HG03175 (cell line): ENCODE data around the gene TEAD1.

ENCODE experiments used
- ATAC-seq: cut with Tn5 transposase; IDR thresholded peaks from one replicate; pipeline ENCODE4 v1.9.1; 2021; ENCODE audit warnings: mild to moderate bottlenecking, moderate library complexity; ENCODE audit not compliant: unreplicated experiment

The TEAD1 gene

DNA sequence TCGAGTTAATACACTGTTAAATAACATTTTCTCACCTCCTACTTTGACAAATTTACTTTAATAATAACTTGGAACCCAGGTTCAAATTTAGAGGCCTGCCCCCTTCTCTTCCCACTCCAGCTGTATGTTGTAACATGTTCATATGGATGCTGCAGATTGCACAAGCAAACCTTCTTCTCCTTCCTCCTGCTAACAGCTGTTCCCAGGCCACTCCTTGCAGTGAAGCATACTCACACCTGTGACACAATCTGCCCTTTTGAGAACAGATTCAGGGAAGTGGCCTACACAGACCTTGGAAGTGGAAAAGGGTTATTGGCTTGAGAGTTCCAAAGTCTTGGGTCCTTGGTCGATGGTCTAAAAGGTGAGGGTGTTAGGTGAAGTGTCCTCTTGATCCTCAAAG lies 131.9 kb downstream of the TEAD1 start:
- no peak for ATAC-seq

GRCh38 chr11:12807621-12808020 lies 133.4 kb downstream of the TEAD1 start:
- no peak for ATAC-seq

- no peak for ATAC-seq
These were observed 134.3 kb downstream of the TEAD1 start for GRCh38 chr11:12808519-12808918.

DNA sequence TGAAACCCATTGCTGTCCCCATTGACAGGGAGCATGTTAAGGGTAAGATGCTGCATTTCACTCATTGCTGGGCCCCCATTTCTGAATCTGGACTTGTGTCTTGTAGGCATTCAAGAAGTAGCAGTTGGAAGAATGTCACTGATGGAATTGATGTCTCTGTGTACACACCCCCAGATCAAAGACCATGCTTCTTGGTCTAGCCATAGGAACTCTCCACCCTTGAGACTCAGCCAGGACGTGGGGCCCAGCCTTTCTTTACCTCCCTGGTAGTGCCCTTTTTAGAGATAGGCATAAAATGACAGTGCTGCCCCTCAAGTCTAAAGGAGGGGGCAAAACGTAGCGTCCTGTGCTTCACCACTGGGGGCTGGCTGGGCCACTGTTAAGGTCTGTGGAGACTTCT lies 135.1 kb downstream of the TEAD1 start:
- ATAC-seq = no peak

GRCh38 chr11:12809864-12810567 lies 135.8 kb downstream of the TEAD1 start:
- no peak for ATAC-seq

DNA sequence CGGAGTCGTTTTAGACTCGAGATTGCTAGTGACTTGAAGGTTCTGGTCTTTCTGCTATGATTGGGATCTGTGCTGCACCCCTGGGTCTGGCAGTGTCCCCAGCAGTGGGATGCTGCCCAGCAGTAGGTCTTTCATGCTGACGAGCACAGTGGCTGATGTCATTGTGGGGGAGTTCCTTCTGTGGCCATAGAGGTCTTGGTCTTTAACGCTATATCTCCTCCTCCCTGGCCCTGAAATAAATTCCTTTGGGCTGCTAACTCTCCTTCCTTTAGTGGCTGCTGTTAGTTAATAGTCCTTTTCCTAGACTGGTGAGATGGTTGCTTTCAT lies 136.3 kb downstream of the TEAD1 start:
- no peak for ATAC-seq

GRCh38 chr11:12811861-12812260 lies 137.6 kb downstream of the TEAD1 start:
- no peak for ATAC-seq

- ATAC-seq = no peak
These were observed 138.6 kb downstream of the TEAD1 start for GRCh38 chr11:12812849-12813248.

- no peak for ATAC-seq
These were observed 139.4 kb downstream of the TEAD1 start for GRCh38 chr11:12813371-12814225.

DNA sequence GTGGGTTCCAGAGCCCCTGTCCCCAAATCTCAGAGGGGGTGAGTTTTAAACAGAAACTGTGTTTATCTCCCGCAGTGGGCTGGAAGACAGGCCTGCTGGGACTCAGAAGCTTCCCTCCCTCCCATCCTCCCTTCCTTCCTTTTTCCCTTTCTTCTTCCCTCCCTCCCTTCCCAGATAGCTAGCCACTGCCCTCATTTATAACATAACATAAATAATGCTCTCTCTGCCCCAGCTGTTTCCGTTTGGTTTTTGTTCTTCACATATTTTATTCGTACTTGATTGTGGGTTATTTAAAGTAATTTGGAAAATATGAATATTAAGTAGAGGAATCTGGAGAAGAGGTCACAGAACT lies 140.9 kb downstream of the TEAD1 start:
- no peak for ATAC-seq

DNA sequence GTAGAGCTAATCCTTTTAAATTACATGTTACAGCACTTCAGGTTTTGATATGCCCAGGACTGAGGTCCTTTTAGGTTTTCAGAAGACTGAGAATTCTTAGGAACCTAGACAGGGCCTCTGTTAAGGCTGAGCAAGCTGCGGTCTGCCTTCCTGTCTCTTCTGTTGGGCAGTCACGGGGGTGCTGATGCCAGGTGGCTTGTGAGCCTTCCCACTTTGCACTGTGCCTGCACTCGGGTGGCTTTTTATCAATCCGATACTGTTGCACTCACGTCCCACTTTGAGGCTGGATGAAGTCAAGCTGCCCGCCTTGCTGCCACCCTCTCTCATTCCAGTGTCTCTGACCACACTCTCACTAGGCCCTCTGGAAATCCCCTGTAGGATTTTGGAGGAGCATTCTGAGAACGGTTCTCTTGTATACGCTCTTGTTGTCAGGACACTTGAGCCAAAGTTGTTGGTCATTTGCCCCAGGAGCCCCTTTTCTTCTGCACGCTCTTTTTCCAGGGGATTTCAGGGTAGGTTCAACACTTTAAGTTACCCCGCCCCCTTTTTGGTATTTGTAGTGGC lies 141.8 kb downstream of the TEAD1 start:
- no peak for ATAC-seq

DNA sequence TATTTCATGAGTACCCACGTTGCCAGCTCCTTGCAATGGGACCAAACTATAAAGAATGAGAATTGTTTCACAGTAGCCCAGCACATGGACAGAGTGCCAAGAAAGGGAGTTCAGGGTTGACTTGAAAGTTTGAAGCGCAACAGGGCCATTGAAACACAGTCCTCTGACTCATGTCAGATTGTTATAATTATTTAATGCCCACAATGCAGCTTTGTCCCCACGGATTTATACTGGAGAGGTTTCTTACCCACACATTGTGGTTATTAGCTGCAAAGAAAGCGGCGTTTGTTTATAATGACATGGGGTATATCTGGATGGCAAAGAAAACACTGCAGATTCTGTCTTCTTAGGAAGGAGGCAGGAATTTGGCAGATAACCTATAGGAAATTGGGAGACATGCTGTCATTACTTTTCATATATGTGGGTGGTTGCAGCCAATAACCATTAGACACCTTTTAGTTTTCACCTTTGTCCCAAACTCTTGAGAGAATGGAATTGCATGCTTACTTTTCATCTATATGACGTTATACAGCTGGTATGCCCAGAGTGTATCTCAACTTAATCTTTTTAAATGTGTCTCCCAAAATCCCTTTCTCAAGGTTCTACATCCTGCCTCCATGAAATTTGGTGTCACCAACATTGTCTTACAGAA lies 143.6 kb downstream of the TEAD1 start:
- ATAC-seq = no peak

DNA sequence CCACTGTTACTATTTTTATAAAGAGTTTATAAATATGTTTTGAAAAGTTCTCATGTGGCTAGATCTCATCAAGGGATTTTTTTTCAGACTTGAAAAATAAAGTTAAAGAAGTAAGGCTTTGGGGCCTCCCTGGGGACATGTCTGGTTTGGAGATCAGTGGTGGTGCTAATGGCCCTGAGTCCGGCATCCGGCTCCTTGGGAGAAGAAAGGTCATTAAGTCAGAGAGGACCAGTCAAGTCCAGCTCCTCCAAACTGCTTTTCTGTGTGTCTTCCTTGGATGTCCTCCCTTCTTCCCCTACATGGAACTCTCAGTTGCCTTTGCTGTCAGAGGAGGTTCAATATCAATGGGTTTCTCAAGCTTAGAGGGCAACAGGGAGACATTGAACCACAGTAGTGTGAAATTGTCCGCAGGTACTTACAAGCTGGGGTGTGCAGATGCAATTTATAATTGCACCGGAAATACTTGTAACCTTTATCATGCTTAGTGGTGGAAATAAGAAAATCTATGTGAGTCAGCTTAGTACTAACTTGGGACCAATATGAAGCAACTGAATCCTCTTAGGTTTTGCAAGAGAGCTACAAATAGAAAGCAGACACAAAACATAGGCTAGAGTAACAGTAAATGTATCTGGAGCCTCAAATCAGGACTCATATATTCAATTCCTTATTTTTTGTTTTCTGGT lies 144.3 kb downstream of the TEAD1 start:
- ATAC-seq = no peak

DNA sequence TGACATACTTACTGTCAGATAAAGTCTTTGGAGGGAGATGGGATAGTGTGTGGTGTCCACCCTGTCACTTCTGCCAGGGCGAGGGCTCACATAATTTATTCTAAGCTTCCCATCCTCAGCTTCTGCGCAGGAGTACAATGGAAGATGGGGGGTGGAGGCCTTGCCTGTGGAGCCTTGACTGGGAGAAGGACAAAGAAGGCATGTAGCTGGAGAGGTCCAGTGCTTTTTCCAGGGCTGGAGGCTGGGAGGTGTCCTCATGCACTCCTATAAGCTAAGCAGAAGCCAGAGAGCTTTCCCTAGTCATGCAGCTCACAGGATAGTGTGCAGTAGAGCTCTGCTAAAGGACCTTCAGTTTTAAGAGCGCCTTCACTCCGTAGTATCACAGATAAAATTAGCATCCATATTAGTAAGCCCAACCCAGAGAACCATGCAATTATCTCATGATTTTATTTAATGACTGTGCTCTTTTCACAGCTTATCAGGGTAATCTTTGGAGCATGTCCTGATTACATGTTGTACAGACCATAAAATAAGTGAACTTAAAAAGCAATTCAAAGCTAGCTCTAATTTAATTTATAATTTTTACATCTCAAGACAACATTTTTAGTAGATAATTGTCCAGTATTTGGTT lies 148.3 kb downstream of the TEAD1 start:
- no peak for ATAC-seq

DNA sequence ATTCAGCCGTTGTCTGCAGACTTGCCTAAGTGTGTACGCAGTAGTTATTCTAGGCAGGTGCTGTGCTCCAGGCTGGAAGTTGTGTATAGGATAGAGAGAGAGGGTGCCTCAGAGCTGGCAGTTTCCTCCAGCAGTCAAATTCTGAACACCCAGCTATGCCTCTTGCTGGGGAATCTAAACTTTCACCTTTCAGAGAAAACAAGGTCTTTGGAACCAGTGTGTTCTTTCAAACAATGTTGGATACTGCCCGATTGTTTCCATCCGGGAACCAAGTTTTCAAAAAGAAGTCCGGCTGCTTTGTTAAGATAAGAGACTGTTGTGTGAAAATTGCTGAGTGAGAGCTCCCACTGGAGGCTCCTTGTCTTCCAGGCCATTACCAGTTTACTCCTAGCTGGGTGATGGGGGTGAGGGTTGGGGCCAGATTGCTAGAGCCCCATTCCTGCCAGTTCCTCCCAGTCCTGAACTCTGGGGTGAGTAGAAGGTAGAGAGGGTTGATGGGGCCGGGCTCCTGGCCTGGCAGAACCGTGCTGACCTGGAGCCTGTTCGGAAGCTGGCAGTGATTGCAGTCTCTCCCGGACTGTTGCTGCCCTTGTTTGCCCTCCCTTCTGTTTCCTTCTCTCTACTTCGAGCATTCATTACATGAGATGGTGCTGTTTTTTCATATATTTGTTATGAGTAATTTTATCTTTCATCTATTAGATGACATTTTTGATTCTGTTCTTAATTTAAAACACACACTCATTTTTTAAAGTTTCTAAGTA lies 150.2 kb downstream of the TEAD1 start:
- ATAC-seq = no peak

DNA sequence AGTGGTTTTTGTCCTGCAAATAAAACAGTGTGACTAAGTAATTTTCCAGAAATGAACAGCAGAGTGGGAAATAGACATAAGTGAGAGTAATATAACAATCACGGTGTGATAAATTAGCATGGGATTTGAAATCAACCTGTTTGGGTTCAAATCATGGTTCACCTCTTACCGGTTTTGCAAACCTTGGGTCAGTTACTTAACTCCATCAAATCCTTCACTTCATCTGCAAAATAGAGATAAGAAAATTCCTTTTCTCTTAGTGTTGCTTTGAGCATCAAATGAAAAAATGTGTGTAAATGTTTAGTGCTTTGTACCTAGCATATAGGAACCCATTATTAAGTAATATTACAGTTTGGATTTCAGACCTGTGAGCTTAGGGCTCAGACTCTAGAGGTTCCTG lies 152.2 kb downstream of the TEAD1 start:
- ATAC-seq = no peak

DNA sequence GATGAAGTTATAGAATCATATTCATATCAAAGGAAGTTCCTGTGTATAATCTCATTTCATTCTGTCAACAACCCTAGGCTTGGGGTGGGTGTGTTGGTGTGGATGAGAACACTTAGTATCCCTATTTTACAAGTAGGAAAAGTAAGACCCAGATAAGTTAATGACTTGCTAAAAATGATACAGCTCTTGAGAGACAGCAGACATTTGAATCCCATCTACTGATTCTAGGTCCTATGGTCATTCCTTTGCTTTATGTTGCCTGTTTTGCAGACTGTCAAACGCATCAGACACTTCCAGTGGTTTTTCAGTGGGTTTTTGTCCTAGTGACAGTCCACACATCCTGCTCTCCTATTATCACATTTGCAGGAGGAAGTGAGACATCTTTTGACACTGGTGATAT lies 153.1 kb downstream of the TEAD1 start:
- no peak for ATAC-seq

DNA sequence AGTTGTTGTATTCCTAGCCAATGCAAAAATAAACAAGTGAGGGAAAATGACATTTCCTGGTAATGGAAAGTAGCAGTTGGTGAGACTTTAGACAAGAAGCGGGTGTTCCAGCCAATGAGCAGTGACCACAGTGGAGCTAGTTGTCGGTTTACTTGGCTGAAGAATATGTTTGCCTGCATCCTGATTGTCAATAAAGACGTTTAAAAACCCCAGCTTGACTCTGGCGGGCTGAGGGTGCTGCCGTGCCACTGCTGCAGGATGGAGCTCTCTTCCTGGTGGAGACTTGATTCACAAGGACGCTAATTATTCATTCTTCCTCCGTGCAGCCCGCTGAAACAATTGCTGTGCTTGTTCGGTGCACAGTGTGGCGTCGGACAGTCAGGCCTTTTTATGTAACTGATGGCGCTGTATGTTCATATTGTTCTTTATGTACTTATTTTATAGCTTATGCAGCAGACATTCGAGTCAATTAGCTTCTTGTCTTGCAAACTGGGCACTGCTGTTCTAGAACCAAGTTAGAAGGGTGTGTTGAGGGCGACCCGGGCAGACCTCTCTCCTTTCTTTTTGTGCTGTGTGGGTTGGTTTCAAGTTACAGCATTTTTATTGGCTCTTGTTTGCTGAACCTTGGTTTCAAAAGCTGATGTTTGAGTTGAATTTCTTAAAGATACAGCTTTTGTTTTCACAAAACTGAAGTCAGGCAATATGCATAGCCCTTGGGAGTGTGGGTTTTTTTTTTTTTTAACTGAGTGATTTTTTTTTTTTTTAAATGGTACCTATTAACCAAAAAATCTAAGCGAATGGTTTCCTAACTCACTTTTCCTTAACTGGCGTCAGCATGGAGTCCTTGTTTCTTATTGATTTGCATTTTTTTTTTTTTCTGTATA lies 153.9 kb downstream of the TEAD1 start:
- ATAC-seq = no peak

- ATAC-seq = no peak
These were observed 154.9 kb downstream of the TEAD1 start for GRCh38 chr11:12829131-12829530.
